CD4-positive, alpha-beta T cell treated with Interferon alpha-2 for 1 hour (primary cell): Measurements from ENCODE around the gene WDR49.

Experiments used
- DNase-seq, 2 donors: peaks; one replicate each; pipeline ENCODE4 v3.0.0-alpha.2; 2020 to 2022

Gene WDR49

GRCh38 chr3:167611718-167612117 is 42.0 kb downstream of the WDR49 start:
- no peak for DNase-seq

GRCh38 chr3:167609156-167609555 is 44.6 kb downstream of the WDR49 start:
- DNase-seq: no peak

- DNase-seq: no peak
These were observed 46.9 kb downstream of the WDR49 start for GRCh38 chr3:167606836-167607235.

GRCh38 chr3:167605871-167606270 is 47.9 kb downstream of the WDR49 start:
- no peak for DNase-seq

GRCh38 chr3:167602041-167602440 is 51.7 kb downstream of the WDR49 start:
- DNase-seq: no peak

- no peak for DNase-seq
These were observed 66.1 kb downstream of the WDR49 start for GRCh38 chr3:167587651-167588050.

GRCh38 chr3:167575000-167575600 is 78.6 kb downstream of the WDR49 start:
- no peak for DNase-seq

- no peak for DNase-seq
These were observed 80.8 kb downstream of the WDR49 start for GRCh38 chr3:167572991-167573390.

GRCh38 chr3:167568634-167569033 is 85.1 kb downstream of the WDR49 start:
- DNase-seq: no peak

GRCh38 chr3:167565489-167565888 is 88.3 kb downstream of the WDR49 start:
- no peak for DNase-seq

- DNase-seq: no peak
These were observed 89.1 kb downstream of the WDR49 start for GRCh38 chr3:167564612-167565011.

GRCh38 chr3:167559924-167560323 is 93.8 kb downstream of the WDR49 start:
- no peak for DNase-seq

- DNase-seq: no peak
These were observed 98.8 kb downstream of the WDR49 start for GRCh38 chr3:167554898-167555297.

GRCh38 chr3:167538081-167538480 is 115.7 kb downstream of the WDR49 start:
- DNase-seq: no peak

- DNase-seq: peak in 1 of 2 donors; percentile 5
These were observed 132.8 kb downstream of the WDR49 start for GRCh38 chr3:167521006-167521355.

- DNase-seq: no peak
These were observed 133.3 kb downstream of the WDR49 start for GRCh38 chr3:167520266-167521005.

GRCh38 chr3:167507954-167508353 is 145.8 kb downstream of the WDR49 start:
- DNase-seq: no peak

GRCh38 chr3:167502401-167502800 is 151.3 kb downstream of the WDR49 start:
- DNase-seq: no peak

- DNase-seq: no peak
These were observed 151.8 kb downstream of the WDR49 start for GRCh38 chr3:167501941-167502340.

- no peak for DNase-seq
These were observed 155.8 kb downstream of the WDR49 start for GRCh38 chr3:167497903-167498302.

- DNase-seq: no peak
These were observed 160.5 kb downstream of the WDR49 start for GRCh38 chr3:167493244-167493643.

- DNase-seq: no peak
These were observed 162.1 kb downstream of the WDR49 start for GRCh38 chr3:167491621-167492020.

GRCh38 chr3:167489571-167489970 is 164.2 kb downstream of the WDR49 start:
- no peak for DNase-seq

- no peak for DNase-seq
These were observed 166.2 kb downstream of the WDR49 start for GRCh38 chr3:167487556-167487955.

GRCh38 chr3:167484551-167484950 is 169.2 kb downstream of the WDR49 start:
- DNase-seq: no peak
